Mesenchymal stem cell (in vitro differentiated cells and primary cell): ENCODE measurements around the gene INPP5A.
A peak's percentile ranks its signal among the peaks of the same experiment; 100 is the strongest.

ENCODE experiments used
- DNase-seq: peaks from one replicate; pipeline ENCODE4 v3.0.0-alpha.2; 2013
- H2AFZ ChIP-seq: one replicate; pipeline ENCODE4 v1.6.1; 2013; ENCODE audit warnings: low read depth, mild to moderate bottlenecking, control low read depth, inconsistent platforms, low read length, moderate library complexity
- H2AK5ac ChIP-seq: 2 replicates; pipeline ENCODE4 v1.6.1; 2013; ENCODE audit warnings: low read length, moderate library complexity, mild to moderate bottlenecking, inconsistent platforms; ENCODE audit not compliant: severe bottlenecking
- H2BK120ac ChIP-seq: one replicate; pipeline ENCODE4 v1.6.1; 2013; ENCODE audit warnings: low read depth, mild to moderate bottlenecking, inconsistent platforms, low read length, moderate library complexity
- H2BK12ac ChIP-seq, 2 experiments: one replicate each; pipeline ENCODE4 v1.6.1; 2013; ENCODE audit warnings: inconsistent platforms in 2 of 2, low read length in 2 of 2, mild to moderate bottlenecking in 2 of 2, moderate library complexity in 2 of 2, control low read depth in 1 of 2
- H2BK15ac ChIP-seq: one replicate; pipeline ENCODE4 v1.6.1; 2013; ENCODE audit warnings: mild to moderate bottlenecking, low read depth, inconsistent platforms; ENCODE audit not compliant: poor library complexity, severe bottlenecking
- H2BK5ac ChIP-seq: 2 replicates; pipeline ENCODE4 v1.6.1; 2013; ENCODE audit warnings: low read depth, mild to moderate bottlenecking, low read length, control low read depth, inconsistent platforms; ENCODE audit not compliant: poor library complexity, severe bottlenecking
- H3K14ac ChIP-seq, 2 experiments: one replicate each; pipeline ENCODE4 v1.6.1; 2013; ENCODE audit warnings: inconsistent platforms in 2 of 2, low read length in 2 of 2, control low read depth in 1 of 2, mild to moderate bottlenecking in 1 of 2, moderate library complexity in 1 of 2
- H3K18ac ChIP-seq, 2 experiments: one replicate each; pipeline ENCODE4 v1.6.1; 2013; ENCODE audit warnings: inconsistent platforms in 2 of 2, low read length in 2 of 2, control low read depth in 1 of 2, low read depth in 1 of 2, mild to moderate bottlenecking in 1 of 2
- H3K23ac ChIP-seq, 2 experiments: one replicate each; pipeline ENCODE4 v1.6.1; 2013; ENCODE audit warnings: inconsistent platforms in 2 of 2, low read length in 2 of 2, mild to moderate bottlenecking in 2 of 2, moderate library complexity in 2 of 2, control low read depth in 1 of 2
- H3K27ac ChIP-seq: 2 replicates; pipeline ENCODE4 v1.5.1; 2013; ENCODE audit warnings: mild to moderate bottlenecking, moderate library complexity, low read length, control low read depth, inconsistent platforms; ENCODE audit not compliant: poor library complexity, severe bottlenecking
- H3K27me3 ChIP-seq, 2 experiments: 2 replicates each; pipeline versions ENCODE4 v1.6.1 to v1.7.0; 2013; ENCODE audit warnings: low read length in 2 of 2, mild to moderate bottlenecking in 2 of 2, moderate library complexity in 2 of 2, control low read depth in 1 of 2, inconsistent platforms in 1 of 2; ENCODE audit not compliant: control insufficient read depth in 1 of 2, insufficient read depth in 1 of 2
- H3K36me3 ChIP-seq, 2 experiments: 2 replicates each; pipeline versions ENCODE4 v1.6.1 to v1.7.0; 2013; ENCODE audit warnings: low read length in 2 of 2, control low read depth in 1 of 2, inconsistent platforms in 1 of 2, low read depth in 1 of 2, mild to moderate bottlenecking in 1 of 2; ENCODE audit not compliant: insufficient read depth in 2 of 2, control insufficient read depth in 1 of 2
- H3K4ac ChIP-seq, 2 experiments: one replicate each; pipeline ENCODE4 v1.6.1; 2013; ENCODE audit warnings: inconsistent platforms in 2 of 2, low read length in 2 of 2, mild to moderate bottlenecking in 2 of 2, moderate library complexity in 2 of 2, control low read depth in 1 of 2, low read depth in 1 of 2
- H3K4me1 ChIP-seq: 2 replicates; pipeline ENCODE4 v1.6.1; 2013; ENCODE audit warnings: low read depth, low read length, control low read depth; ENCODE audit not compliant: control insufficient read depth, insufficient read depth
- H3K4me2 ChIP-seq: 2 replicates; pipeline ENCODE4 v1.6.1; 2013; ENCODE audit warnings: low read length, mild to moderate bottlenecking, inconsistent platforms; ENCODE audit not compliant: poor library complexity, severe bottlenecking
- H3K4me3 ChIP-seq, 2 experiments: 2 replicates each; pipeline versions ENCODE4 v1.5.1 to v1.7.0; 2013; ENCODE audit warnings: low read length in 2 of 2, mild to moderate bottlenecking in 2 of 2, control low read depth in 1 of 2, low read depth in 1 of 2; ENCODE audit not compliant: insufficient read depth in 1 of 2
- H3K79me1 ChIP-seq: replicated peaks from 2 replicates; pipeline ENCODE4 v1.6.1; 2013; ENCODE audit warnings: mild to moderate bottlenecking, control low read depth, low read length, inconsistent platforms; ENCODE audit not compliant: poor library complexity, severe bottlenecking
- H3K9ac ChIP-seq: 2 replicates; pipeline ENCODE4 v1.7.0; 2013; ENCODE audit warnings: mild to moderate bottlenecking, low read length, moderate library complexity
- H3K9me3 ChIP-seq: 2 replicates; pipeline ENCODE4 v1.7.0; 2013; ENCODE audit warnings: mild to moderate bottlenecking, low read length; ENCODE audit not compliant: control insufficient read depth
- H4K8ac ChIP-seq: one replicate; pipeline ENCODE4 v1.6.1; 2013; ENCODE audit warnings: inconsistent platforms, mild to moderate bottlenecking, low read length, moderate library complexity
- H4K91ac ChIP-seq: one replicate; pipeline ENCODE4 v1.6.1; 2013; ENCODE audit warnings: mild to moderate bottlenecking, low read length, inconsistent platforms
- WGBS: methylation state at CpG from one replicate; pipeline ENCODE4 v1.1.7; 2013; ENCODE audit warnings: mixed read lengths; 5-methylcytosine and 5-hydroxymethylcytosine counted together

INPP5A gene

GRCh38 chr10:132637477-132638129 is 100.0 kb downstream of the INPP5A start:
- Histone ChIP-seq H3K4me2 (no peak overlapping the region), H3K27me3 (peaks cover 0 to 6% of the 10 kb centered on the region in 2 experiments), H4K8ac (no peak overlapping the region), H3K9ac (peak overlapping the region; percentile 69), H3K79me1 (peaks cover 57% of the 10 kb centered on the region), H3K23ac (no peak overlapping the region), H3K4ac (no peak overlapping the region), H3K36me3 (peaks cover 0 to 6% of the 10 kb centered on the region in 2 experiments), H4K91ac (no peak overlapping the region), H3K27ac (no peak overlapping the region), H2BK15ac (no peak overlapping the region), H2BK12ac (no peak overlapping the region), H3K4me1 (peaks cover 6% of the 10 kb centered on the region), H3K9me3 (no peaks in the 10 kb centered on the region), H2AK5ac (no peak overlapping the region), H3K18ac (no peak overlapping the region), H2AFZ (no peak overlapping the region), H2BK120ac (no peak overlapping the region), H3K4me3 (peak overlapping the region in 1 of 2 experiments; percentile 58), H3K14ac (no peak overlapping the region), H2BK5ac (no peak overlapping the region)
- peak; percentile 73 for DNase-seq
- 62% methylated on average over 19 of the region's 19 CpGs for WGBS

- Histone ChIP-seq H2BK12ac (no peak overlapping the region), H3K9ac (peak overlapping the region; percentile 69), H2BK15ac (no peak overlapping the region), H2AFZ (no peak overlapping the region), H2BK120ac (no peak overlapping the region), H3K27ac (no peak overlapping the region), H4K91ac (no peak overlapping the region), H3K9me3 (no peaks in the 10 kb centered on the region), H3K27me3 (peaks cover 0 to 6% of the 10 kb centered on the region in 2 experiments), H3K18ac (no peak overlapping the region), H2BK5ac (no peak overlapping the region), H4K8ac (no peak overlapping the region), H3K36me3 (peaks cover 0 to 6% of the 10 kb centered on the region in 2 experiments), H3K4ac (no peak overlapping the region), H3K23ac (no peak overlapping the region), H3K4me1 (peaks cover 2% of the 10 kb centered on the region), H2AK5ac (no peak overlapping the region), H3K79me1 (peaks cover 55% of the 10 kb centered on the region), H3K4me3 (no peak overlapping the region), H3K14ac (no peak overlapping the region), H3K4me2 (no peak overlapping the region)
- WGBS = 83% methylated on average over 5 of the region's 8 CpGs
- no peak for DNase-seq
These were observed 100.5 kb downstream of the INPP5A start for GRCh38 chr10:132638130-132638515.

GRCh38 chr10:132639470-132639869 is 101.9 kb downstream of the INPP5A start:
- Histone ChIP-seq H2BK15ac (no peak overlapping the region), H2AK5ac (no peak overlapping the region), H3K9ac (no peak overlapping the region), H4K91ac (no peak overlapping the region), H3K18ac (no peak overlapping the region), H2BK120ac (no peak overlapping the region), H3K4ac (no peak overlapping the region), H3K27me3 (peaks cover 0 to 6% of the 10 kb centered on the region in 2 experiments), H3K14ac (no peak overlapping the region), H2BK12ac (no peak overlapping the region), H3K4me1 (no peaks in the 10 kb centered on the region), H3K36me3 (peaks cover 0 to 11% of the 10 kb centered on the region in 2 experiments), H3K4me2 (no peak overlapping the region), H3K23ac (no peak overlapping the region), H3K79me1 (peaks cover 58% of the 10 kb centered on the region), H4K8ac (no peak overlapping the region), H2AFZ (no peak overlapping the region), H3K27ac (no peak overlapping the region), H2BK5ac (no peak overlapping the region), H3K9me3 (no peaks in the 10 kb centered on the region), H3K4me3 (no peak overlapping the region)
- 93% methylated on average over 4 of the region's 4 CpGs for WGBS
- no peak for DNase-seq

- Histone ChIP-seq H3K4me1 (no peaks in the 10 kb centered on the region), H3K9ac (no peak overlapping the region), H2BK12ac (no peak overlapping the region), H2AK5ac (no peak overlapping the region), H3K14ac (no peak overlapping the region), H3K9me3 (no peaks in the 10 kb centered on the region), H4K8ac (no peak overlapping the region), H3K79me1 (peaks cover 54% of the 10 kb centered on the region), H3K4ac (no peak overlapping the region), H2AFZ (no peak overlapping the region), H2BK5ac (no peak overlapping the region), H3K4me2 (no peak overlapping the region), H3K23ac (no peak overlapping the region), H2BK120ac (no peak overlapping the region), H2BK15ac (no peak overlapping the region), H3K27me3 (peaks cover 0 to 6% of the 10 kb centered on the region in 2 experiments), H3K27ac (no peak overlapping the region), H3K4me3 (no peak overlapping the region), H3K36me3 (peaks cover 0 to 15% of the 10 kb centered on the region in 2 experiments), H4K91ac (no peak overlapping the region), H3K18ac (no peak overlapping the region)
- WGBS = 95% methylated on average over 26 of the region's 29 CpGs
- DNase-seq = no peak
These were observed 102.9 kb downstream of the INPP5A start for GRCh38 chr10:132640326-132641125.
